ENCODE measurements around the gene HLA-B. TPM values are rescaled to one million over a fixed set of nuclear protein-coding genes. Genes with fewer than 3 reads are reported as not detected.

The HLA-B gene
- total RNA-seq, 1 donor = 475 TPM

DNA sequence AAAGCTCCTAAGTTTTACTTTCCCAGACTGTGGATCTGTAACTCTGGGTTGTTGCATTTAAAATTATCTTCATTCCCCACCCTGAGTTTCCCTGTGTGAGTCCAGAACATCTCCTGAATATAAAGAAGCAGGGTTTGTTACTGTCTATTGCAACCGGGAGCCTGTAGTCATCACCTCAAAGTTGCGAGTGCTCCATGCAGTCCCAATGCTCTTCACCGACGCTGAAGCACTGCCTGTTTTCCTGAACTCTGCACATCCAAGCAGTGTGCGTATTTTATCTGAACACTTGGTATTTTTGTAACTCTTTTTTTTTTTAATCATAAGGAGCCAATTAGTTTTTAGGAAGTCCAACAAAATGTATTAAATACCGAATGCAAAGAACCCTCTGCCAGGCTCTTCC, 907 bp upstream of the HLA-B start:
- TF ChIP-seq, protein P1, sequence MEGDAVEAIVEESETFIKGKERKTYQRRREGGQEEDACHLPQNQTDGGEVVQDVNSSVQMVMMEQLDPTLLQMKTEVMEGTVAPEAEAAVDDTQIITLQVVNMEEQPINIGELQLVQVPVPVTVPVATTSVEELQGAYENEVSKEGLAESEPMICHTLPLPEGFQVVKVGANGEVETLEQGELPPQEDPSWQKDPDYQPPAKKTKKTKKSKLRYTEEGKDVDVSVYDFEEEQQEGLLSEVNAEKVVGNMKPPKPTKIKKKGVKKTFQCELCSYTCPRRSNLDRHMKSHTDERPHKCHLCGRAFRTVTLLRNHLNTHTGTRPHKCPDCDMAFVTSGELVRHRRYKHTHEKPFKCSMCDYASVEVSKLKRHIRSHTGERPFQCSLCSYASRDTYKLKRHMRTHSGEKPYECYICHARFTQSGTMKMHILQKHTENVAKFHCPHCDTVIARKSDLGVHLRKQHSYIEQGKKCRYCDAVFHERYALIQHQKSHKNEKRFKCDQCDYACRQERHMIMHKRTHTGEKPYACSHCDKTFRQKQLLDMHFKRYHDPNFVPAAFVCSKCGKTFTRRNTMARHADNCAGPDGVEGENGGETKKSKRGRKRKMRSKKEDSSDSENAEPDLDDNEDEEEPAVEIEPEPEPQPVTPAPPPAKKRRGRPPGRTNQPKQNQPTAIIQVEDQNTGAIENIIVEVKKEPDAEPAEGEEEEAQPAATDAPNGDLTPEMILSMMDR (IDR thresholded peaks at IDR 0.05; ENCODE audit: insufficient read depth, low read depth, low read length) = no peak
- H3K4me3 ChIP-seq (ENCODE audit: low read depth, low read length) = no peak overlapping the region
- DNase-seq (ENCODE audit: low read depth) = no peak

DNA sequence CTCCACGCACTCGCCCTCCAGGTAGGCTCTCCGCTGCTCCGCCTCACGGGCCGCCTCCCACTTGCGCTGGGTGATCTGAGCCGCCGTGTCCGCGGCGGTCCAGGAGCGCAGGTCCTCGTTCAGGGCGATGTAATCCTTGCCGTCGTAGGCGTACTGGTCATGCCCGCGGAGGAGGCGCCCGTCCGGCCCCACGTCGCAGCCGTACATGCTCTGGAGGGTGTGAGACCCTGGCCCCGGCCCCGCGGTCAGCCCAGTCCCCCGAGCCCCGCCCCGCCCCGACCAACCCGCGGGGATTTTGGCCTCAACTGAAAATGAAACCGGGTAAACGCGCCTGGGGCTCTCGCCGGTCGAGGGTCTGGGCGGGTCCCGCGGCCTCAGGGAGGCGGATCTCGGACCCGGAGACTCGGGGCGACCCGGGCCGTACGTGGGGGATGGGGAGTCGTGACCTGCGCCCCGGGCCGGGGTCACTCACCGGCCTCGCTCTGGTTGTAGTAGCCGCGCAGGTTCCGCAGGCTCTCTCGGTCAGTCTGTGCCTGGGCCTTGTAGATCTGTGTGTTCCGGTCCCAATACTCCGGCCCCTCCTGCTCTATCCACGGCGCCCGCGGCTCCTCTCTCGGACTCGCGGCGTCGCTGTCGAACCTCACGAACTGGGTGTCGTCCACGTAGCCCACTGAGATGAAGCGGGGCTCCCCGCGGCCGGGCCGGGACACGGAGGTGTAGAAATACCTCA, 598 bp downstream of the HLA-B start:
- TF ChIP-seq, protein P1 (IDR thresholded peaks at IDR 0.05; ENCODE audit: insufficient read depth, low read depth, low read length) = no peak
- peak overlapping the region; percentile 73 for H3K4me3 ChIP-seq (ENCODE audit: low read depth, low read length)
- DNase-seq (ENCODE audit: low read depth) = peak; percentile 39

DNA sequence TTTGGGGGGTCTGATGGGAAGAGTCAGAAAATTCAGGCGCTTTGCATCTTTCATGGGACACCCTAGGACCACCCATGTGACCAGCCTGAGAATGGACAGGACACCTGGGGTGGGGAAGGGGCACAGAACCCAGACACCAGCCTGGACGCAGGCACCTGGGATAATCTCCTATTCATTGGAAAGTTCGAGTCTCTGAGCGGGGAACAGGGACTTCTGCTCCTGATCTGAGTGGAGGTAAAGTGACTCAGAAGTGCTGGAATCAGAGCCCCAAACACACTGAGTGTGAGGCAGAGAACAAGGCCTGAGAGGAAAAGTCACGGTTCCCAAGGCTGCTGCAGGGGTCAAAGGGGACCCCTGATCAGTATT, 1.4 kb downstream of the HLA-B start:
- H3K4me3 ChIP-seq (ENCODE audit: low read depth, low read length) = peak overlapping the region; percentile 73
- TF ChIP-seq, protein P1 (IDR thresholded peaks at IDR 0.05; ENCODE audit: insufficient read depth, low read depth, low read length) = no peak
- no peak for DNase-seq (ENCODE audit: low read depth)

DNA sequence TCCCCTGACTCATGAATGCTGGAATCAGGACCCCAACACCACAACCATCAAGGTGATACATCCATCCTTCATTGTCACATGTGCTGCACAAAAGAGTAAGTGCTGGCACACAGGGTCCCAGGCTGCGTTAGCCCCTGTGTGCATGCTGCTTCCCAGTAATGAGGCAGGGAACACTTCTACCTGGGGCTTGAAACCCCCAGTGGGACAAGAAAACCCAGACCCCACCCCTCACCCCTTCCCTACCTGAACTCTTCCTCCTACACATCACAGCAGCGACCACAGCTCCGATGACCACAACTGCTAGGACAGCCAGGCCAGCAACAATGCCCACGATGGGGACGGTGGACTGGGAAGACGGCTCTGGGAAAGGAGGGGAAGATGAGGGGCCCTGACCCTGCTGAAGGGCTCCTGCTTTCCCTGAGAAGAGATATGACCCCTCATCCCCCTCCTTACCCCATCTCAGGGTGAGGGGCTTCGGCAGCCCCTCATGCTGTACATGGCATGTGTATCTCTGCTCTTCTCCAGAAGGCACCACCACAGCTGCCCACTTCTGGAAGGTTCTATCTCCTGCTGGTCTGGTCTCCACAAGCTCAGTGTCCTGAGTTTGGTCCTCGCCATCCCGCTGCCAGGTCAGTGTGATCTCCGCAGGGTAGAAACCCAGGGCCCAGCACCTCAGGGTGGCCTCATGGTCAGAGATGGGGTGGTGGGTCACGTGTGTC, 2.0 kb downstream of the HLA-B start:
- TF ChIP-seq, protein P1 (IDR thresholded peaks at IDR 0.05; ENCODE audit: insufficient read depth, low read depth, low read length) = no peak
- H3K4me3 ChIP-seq (ENCODE audit: low read depth, low read length) = peak overlapping the region; percentile 73
- DNase-seq (ENCODE audit: low read depth) = no peak

DNA sequence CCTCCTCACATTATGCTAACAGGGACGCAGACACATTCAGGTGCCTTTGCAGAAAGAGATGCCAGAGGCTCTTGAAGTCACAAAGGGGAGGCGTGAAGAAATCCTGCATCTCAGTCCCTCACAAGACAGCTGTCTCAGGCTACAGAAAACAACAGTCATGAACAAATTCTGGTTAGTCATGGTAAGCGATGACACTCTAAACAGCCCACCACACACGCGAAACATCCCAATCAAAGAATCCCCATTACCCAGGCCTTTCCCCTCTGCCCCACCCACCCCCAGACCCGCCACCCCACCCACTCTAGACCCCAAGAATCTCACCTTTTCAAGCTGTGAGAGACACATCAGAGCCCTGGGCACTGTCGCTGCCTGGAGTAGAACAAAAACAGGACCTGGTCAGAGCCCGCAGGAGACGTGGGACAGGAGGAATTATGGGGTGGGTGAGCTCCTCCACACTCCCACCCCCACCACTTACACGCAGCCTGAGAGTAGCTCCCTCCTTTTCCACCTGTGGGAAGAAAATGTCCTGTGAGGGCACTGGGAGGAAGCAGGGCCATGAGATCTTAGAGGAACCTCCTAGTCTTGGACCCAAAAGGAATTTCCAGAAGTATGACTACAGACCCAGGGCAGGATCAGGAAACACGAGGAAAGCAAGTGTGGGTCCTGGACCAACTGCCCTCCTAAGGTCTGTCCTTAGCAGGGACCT, 2.7 kb downstream of the HLA-B start:
- DNase-seq (ENCODE audit: low read depth) = no peak
- H3K4me3 ChIP-seq (ENCODE audit: low read depth, low read length) = peak overlapping the region; percentile 73
- TF ChIP-seq, protein P1 (IDR thresholded peaks at IDR 0.05; ENCODE audit: insufficient read depth, low read depth, low read length) = no peak

DNA sequence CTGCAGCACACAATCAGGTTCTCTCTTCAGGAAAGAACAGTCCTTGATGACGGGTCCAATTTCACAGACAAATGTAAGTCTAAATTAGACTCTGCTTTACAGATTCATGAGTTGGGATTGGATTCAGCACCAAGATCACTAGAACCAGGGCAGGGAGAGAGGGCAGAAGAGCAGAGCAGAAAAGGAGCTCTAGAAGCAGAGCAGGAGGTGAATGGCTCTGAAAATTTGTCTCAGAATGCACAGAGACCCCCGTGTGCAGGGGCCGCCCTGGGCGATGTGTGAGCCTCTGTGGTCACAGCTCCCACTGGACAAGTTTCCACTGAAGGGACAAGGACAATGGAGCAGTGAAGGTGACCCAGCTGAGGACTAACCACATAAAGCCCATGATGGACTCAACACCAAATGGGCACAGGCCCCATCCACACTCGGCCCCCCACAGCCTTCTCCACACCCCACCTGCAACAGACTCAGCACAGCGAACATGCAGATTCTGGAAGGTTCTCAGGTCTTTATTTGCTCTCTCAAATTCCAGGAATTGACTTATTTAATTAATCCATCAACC, 3.5 kb downstream of the HLA-B start:
- H3K4me3 ChIP-seq (ENCODE audit: low read depth, low read length) = no peak overlapping the region
- no peak for DNase-seq (ENCODE audit: low read depth)
- TF ChIP-seq, protein P1 (IDR thresholded peaks at IDR 0.05; ENCODE audit: insufficient read depth, low read depth, low read length) = no peak

Data from fibroblast of villous mesenchyme (primary cell).